Testis (tissue), 2 donors: ENCODE measurements around the gene SH3GL1.

Source experiments
- POLR2A ChIP-seq: fragments of 450-650 bp; IDR thresholded peaks from one replicate; pipeline ENCODE4 v1.6.1; 2017; ENCODE audit warnings: antibody characterized with exemption, mild to moderate bottlenecking, moderate library complexity
- TF ChIP-seq, protein P1 (sequence below), 3 experiments: fragments of 450-650 bp in 2 of 3; fragments of 200-600 bp in 1 of 3; sonication (generic) in 1 of 3; IDR thresholded peaks; one replicate each; pipeline ENCODE4 v1.5.1; 2016 to 2019; ENCODE audit warnings: antibody characterized with exemption in 3 of 3, mild to moderate bottlenecking in 2 of 3, moderate library complexity in 1 of 3

DNA sequence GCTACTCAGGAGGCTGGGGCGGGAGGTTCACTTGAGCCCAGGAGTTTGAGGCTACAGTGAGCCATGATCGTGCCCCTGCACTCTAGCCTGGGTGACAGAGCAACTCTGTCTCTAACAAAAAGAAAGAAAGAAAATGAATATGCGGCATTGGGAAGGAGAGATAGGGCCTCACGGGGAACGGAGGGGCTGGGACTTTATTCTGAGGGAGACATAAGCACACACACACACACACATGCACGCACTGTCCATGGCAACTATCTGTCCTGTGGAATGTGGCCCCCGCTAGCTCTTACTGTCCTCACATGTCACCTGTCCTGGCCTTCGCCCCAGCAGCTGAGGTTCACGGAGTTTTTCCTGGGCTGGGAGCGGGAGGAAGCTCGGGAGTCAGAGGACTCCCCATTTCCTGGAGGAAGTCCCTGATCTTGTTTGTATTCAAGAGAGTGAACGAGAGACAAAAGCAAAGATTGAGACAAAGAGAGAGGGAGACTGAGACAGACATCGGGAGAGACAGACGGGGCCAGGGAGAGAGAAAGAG is 62.4 kb downstream of the SH3GL1 start:
- TF ChIP-seq, protein P1, sequence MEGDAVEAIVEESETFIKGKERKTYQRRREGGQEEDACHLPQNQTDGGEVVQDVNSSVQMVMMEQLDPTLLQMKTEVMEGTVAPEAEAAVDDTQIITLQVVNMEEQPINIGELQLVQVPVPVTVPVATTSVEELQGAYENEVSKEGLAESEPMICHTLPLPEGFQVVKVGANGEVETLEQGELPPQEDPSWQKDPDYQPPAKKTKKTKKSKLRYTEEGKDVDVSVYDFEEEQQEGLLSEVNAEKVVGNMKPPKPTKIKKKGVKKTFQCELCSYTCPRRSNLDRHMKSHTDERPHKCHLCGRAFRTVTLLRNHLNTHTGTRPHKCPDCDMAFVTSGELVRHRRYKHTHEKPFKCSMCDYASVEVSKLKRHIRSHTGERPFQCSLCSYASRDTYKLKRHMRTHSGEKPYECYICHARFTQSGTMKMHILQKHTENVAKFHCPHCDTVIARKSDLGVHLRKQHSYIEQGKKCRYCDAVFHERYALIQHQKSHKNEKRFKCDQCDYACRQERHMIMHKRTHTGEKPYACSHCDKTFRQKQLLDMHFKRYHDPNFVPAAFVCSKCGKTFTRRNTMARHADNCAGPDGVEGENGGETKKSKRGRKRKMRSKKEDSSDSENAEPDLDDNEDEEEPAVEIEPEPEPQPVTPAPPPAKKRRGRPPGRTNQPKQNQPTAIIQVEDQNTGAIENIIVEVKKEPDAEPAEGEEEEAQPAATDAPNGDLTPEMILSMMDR (IDR thresholded peaks at IDR 0.05): no peak
- no peak for TF ChIP-seq POLR2A
